CD4-positive, alpha-beta T cell (primary cell): ENCODE data around the gene PPP2R2C. TPM values are rescaled to one million over a fixed set of nuclear protein-coding genes. Genes with fewer than 3 reads are reported as not detected.

ENCODE experiments used
- ATAC-seq: fragments of 200-7000 bp; cut with Tn5 transposase; one replicate; pipeline ENCODE4 v1.10.0; 2022; ENCODE audit warnings: mild to moderate bottlenecking; ENCODE audit not compliant: poor library complexity
- CTCF ChIA-PET: fragments of 350-600 bp; sonication (Branson Sonifier 250); formaldehyde crosslinking; loops from one replicate; lab custom pipeline; 2021; ENCODE audit warnings: antibody characterized with exemption, inconsistent platforms; lab: Charles Lee
- POLR2A ChIA-PET: fragments of 350-600 bp; sonication (Branson Sonifier 250); formaldehyde crosslinking; loops from one replicate; lab custom pipeline; 2021; ENCODE audit warnings: antibody characterized with exemption, inconsistent platforms; lab: Charles Lee
- DNase-seq, 14 experiments: peaks; one replicate each; pipeline ENCODE4 v3.0.0-alpha.2; 2013 to 2020; ENCODE audit warnings: mixed read lengths in 2 of 14
- H3K27ac ChIP-seq, 2 donors: one replicate each; pipeline versions ENCODE4 v1.5.1 to v1.7.0; 2013; ENCODE audit warnings: low read length in 2 of 2, low read depth in 1 of 2, mild to moderate bottlenecking in 1 of 2
- H3K27me3 ChIP-seq, 2 experiments: 1 replicate in 1 of 2; 2 replicates in 1 of 2; pipeline versions ENCODE4 v1.6.1 to v1.7.0; 2013; ENCODE audit warnings: low read length in 2 of 2, control low read depth in 1 of 2, mild to moderate bottlenecking in 1 of 2, moderate library complexity in 1 of 2; ENCODE audit not compliant: insufficient read depth in 2 of 2, control insufficient read depth in 1 of 2
- H3K36me3 ChIP-seq: one replicate; pipeline ENCODE4 v1.6.1; 2013; ENCODE audit warnings: low read length, control low read depth; ENCODE audit not compliant: insufficient read depth
- H3K4me1 ChIP-seq: one replicate; pipeline ENCODE4 v1.6.1; 2013; ENCODE audit warnings: low read length, control low read depth; ENCODE audit not compliant: insufficient read depth
- H3K4me3 ChIP-seq: one replicate; pipeline ENCODE4 v1.5.1; 2013; ENCODE audit warnings: mild to moderate bottlenecking, low read length, moderate library complexity
- H3K9me3 ChIP-seq, 2 experiments: 1 replicate in 1 of 2; 2 replicates in 1 of 2; pipeline versions ENCODE4 v1.6.1 to v1.7.0; 2013; ENCODE audit warnings: low read length in 2 of 2, mild to moderate bottlenecking in 2 of 2, control low read depth in 1 of 2, moderate library complexity in 1 of 2; ENCODE audit not compliant: control insufficient read depth in 1 of 2, insufficient read depth in 1 of 2
- H3K27ac Mint-ChIP-seq: one replicate; pipeline ENCODE4 v1.8.0; 2020; ENCODE audit warnings: mixed read lengths
- H3K27me3 Mint-ChIP-seq: one replicate; pipeline ENCODE4 v1.8.0; 2021; ENCODE audit warnings: mixed read lengths
- H3K36me3 Mint-ChIP-seq: one replicate; pipeline ENCODE4 v1.8.0; 2021; ENCODE audit warnings: low read depth, mixed read lengths
- H3K4me1 Mint-ChIP-seq: one replicate; pipeline ENCODE4 v1.8.0; 2021; ENCODE audit warnings: low read depth, mixed read lengths
- H3K4me3 Mint-ChIP-seq: one replicate; pipeline ENCODE4 v1.8.0; 2020; ENCODE audit warnings: mild to moderate bottlenecking, mixed read lengths
- H3K9me3 Mint-ChIP-seq: one replicate; pipeline ENCODE4 v1.8.0; 2020; ENCODE audit warnings: mixed read lengths
- intact Hi-C, 2 experiments: fragments of 100-400 bp; cut with DNase I in 1 of 2; cut with micrococcal nuclease in 1 of 2; formaldehyde crosslinking; loops; one replicate each; pipeline versions ENCODE4 v1.15.1 to v1.9.0; 2023 to 2025; cut with DNase I, micrococcal nuclease
- total RNA-seq, 174 experiments: library from RNA in 2 of 174; stranded (reverse) in 2 of 174; gene quantifications; one replicate each; pipeline ENCODE4 v1.2.3 and lab custom pipeline; 2021 to 2026
- TF ChIP-seq, protein P1 (sequence below): fragments of 200-600 bp; IDR thresholded peaks from one replicate; pipeline ENCODE4 v1.8.0; 2022; ENCODE audit warnings: antibody characterized with exemption, mild to moderate bottlenecking

PPP2R2C gene
- total RNA-seq, 2 experiments from 2014 or later, result not detected

DNA sequence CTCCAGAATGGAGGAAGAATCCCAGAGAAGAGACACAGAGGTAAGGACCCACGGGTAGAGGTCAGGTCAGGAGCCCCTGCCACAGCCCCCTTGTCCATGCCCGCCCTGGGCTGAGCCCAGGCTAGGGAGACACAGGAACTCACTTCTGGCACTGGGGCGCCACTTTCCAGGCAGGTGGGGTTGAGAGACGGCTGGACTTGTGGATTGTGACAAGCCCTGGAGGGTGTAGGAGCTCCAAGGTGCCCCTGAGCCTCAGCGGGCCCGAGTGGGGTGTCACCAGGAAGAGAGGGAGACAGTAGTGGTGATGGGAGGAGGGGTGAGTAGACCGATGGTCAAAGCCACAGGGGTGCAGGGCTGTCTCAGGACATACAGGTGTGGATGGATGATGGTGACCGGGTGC, 143.9 kb downstream of the PPP2R2C start:
- no peaks in the 10 kb centered on the region for H3K4me1 Mint-ChIP-seq
- peaks cover 9% of the 10 kb centered on the region for H3K4me1 ChIP-seq
- H3K4me3 ChIP-seq, result no peak overlapping the region
- peaks cover 59% of the 10 kb centered on the region for H3K27me3 Mint-ChIP-seq
- no peaks in the 10 kb centered on the region for H3K36me3 Mint-ChIP-seq
- H3K9me3 ChIP-seq, result peaks cover under 1 to 14% of the 10 kb centered on the region in 2 experiments
- ChIA-PET CTCF (interaction anchor here (5.5 kb wide), 1 partner anchor 79 kb away, joined by 56 read pairs; no protein-coding TSS in a partner anchor), POLR2A (no interaction called here)
- DNase-seq (no peak), ATAC-seq (no peak)
- no peaks in the 10 kb centered on the region for H3K36me3 ChIP-seq
- intact Hi-C loops, result loop anchor here in 1 of 2 experiments (5.0 kb wide), 1 partner anchor 1836 kb away; no protein-coding TSS in a partner anchor
- no peaks in the 10 kb centered on the region for H3K9me3 Mint-ChIP-seq
- TF ChIP-seq, protein P1, sequence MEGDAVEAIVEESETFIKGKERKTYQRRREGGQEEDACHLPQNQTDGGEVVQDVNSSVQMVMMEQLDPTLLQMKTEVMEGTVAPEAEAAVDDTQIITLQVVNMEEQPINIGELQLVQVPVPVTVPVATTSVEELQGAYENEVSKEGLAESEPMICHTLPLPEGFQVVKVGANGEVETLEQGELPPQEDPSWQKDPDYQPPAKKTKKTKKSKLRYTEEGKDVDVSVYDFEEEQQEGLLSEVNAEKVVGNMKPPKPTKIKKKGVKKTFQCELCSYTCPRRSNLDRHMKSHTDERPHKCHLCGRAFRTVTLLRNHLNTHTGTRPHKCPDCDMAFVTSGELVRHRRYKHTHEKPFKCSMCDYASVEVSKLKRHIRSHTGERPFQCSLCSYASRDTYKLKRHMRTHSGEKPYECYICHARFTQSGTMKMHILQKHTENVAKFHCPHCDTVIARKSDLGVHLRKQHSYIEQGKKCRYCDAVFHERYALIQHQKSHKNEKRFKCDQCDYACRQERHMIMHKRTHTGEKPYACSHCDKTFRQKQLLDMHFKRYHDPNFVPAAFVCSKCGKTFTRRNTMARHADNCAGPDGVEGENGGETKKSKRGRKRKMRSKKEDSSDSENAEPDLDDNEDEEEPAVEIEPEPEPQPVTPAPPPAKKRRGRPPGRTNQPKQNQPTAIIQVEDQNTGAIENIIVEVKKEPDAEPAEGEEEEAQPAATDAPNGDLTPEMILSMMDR, result no peak
- no peak overlapping the region for H3K27ac ChIP-seq
- no peak overlapping the region for H3K4me3 Mint-ChIP-seq
- H3K27me3 ChIP-seq, result peaks cover 8 to 18% of the 10 kb centered on the region in 2 experiments
- no peak overlapping the region for H3K27ac Mint-ChIP-seq

- no peaks in the 10 kb centered on the region for H3K4me1 Mint-ChIP-seq
- H3K27ac Mint-ChIP-seq, result no peak overlapping the region
- H3K4me3 Mint-ChIP-seq, result no peak overlapping the region
- H3K36me3 ChIP-seq, result no peaks in the 10 kb centered on the region
- CTCF ChIA-PET, result interaction anchor here (0.6 to 5.5 kb wide), 12 partner anchors 9 to 1417 kb away, joined by 3 to 56 read pairs (median 4); no protein-coding TSS in a partner anchor
- no peak overlapping the region for H3K4me3 ChIP-seq
- peaks cover 8% of the 10 kb centered on the region for H3K4me1 ChIP-seq
- ATAC-seq (peak; percentile 77), DNase-seq (peak; percentile 45 to 86 (median 74))
- H3K9me3 Mint-ChIP-seq, result no peaks in the 10 kb centered on the region
- H3K9me3 ChIP-seq, result peaks cover 0 to 9% of the 10 kb centered on the region in 2 experiments
- peaks cover 59% of the 10 kb centered on the region for H3K27me3 Mint-ChIP-seq
- POLR2A ChIA-PET, result interaction anchor here (1.2 to 1.4 kb wide), 2 partner anchors 76 to 78 kb away, joined by 3 to 6 read pairs; no protein-coding TSS in a partner anchor
- no peak overlapping the region for H3K27ac ChIP-seq
- no peaks in the 10 kb centered on the region for H3K36me3 Mint-ChIP-seq
- intact Hi-C loops, result loop anchor here (1.0 to 5.0 kb wide), 3 partner anchors 77 to 1835 kb away; no protein-coding TSS in a partner anchor
- H3K27me3 ChIP-seq, result peaks cover 12 to 24% of the 10 kb centered on the region in 2 experiments
- TF ChIP-seq, protein P1, result peak; percentile 89
These were observed 145.0 kb downstream of the PPP2R2C start for GRCh38 chr4:6327220-6327917.

- H3K36me3 ChIP-seq, result no peaks in the 10 kb centered on the region
- H3K27ac ChIP-seq, result no peak overlapping the region
- no peaks in the 10 kb centered on the region for H3K36me3 Mint-ChIP-seq
- CTCF ChIA-PET, result interaction anchor here (1.0 to 5.5 kb wide), 8 partner anchors 10 to 328 kb away, joined by 3 to 56 read pairs (median 5); no protein-coding TSS in a partner anchor
- no peaks in the 10 kb centered on the region for H3K9me3 Mint-ChIP-seq
- no peak for DNase-seq
- no peak for ATAC-seq
- H3K4me3 Mint-ChIP-seq, result no peak overlapping the region
- peaks cover 2% of the 10 kb centered on the region for H3K4me1 ChIP-seq
- TF ChIP-seq, protein P1, result no peak
- H3K27me3 ChIP-seq, result peaks cover 18 to 30% of the 10 kb centered on the region in 2 experiments
- H3K4me1 Mint-ChIP-seq, result no peaks in the 10 kb centered on the region
- POLR2A ChIA-PET, result interaction anchor here (1.2 to 1.4 kb wide), 2 partner anchors 75 to 77 kb away, joined by 3 to 6 read pairs; no protein-coding TSS in a partner anchor
- peaks cover 0 to under 1% of the 10 kb centered on the region in 2 experiments for H3K9me3 ChIP-seq
- intact Hi-C loops, result loop anchor here (1.0 to 5.0 kb wide), 3 partner anchors 76 to 1834 kb away; no protein-coding TSS in a partner anchor
- peaks cover 64% of the 10 kb centered on the region for H3K27me3 Mint-ChIP-seq
- H3K4me3 ChIP-seq, result no peak overlapping the region
- H3K27ac Mint-ChIP-seq, result no peak overlapping the region
These were observed 145.9 kb downstream of the PPP2R2C start for GRCh38 chr4:6326312-6327060.
